GM12878 (cell line): Measurements from ENCODE around the gene TES. TPM values are rescaled to one million over a fixed set of nuclear protein-coding genes. Genes with fewer than 3 reads are reported as not detected.

Experiments used
- ATAC-seq: fragments of 200-7000 bp; cut with Tn5 transposase; 3 replicates; pipeline ENCODE4 v1.9.1; 2020; ENCODE audit warnings: mild to moderate bottlenecking, moderate library complexity
- BruUV-seq: library from RNA; stranded (reverse); fragments of 400-500 nt; replicated peaks from 2 replicates; lab custom pipeline; 2021; lab: Mats Ljungman, UMichigan
- CTCF ChIA-PET: fragments of 300-600 bp; sonication (Branson Sonifier 250); formaldehyde crosslinking; extraction: SDS; loops from one replicate; lab custom pipeline; 2021; ENCODE audit warnings: inconsistent platforms; lab: Yijun Ruan, JAX
- POLR2A ChIA-PET: fragments of 350-600 bp; formaldehyde crosslinking; extraction: SDS; loops from one replicate; lab custom pipeline; 2021; ENCODE audit warnings: inconsistent platforms; lab: Charles Lee
- RAD21 ChIA-PET: fragments of 300-600 bp; sonication (Branson Sonifier 250); formaldehyde crosslinking; loops from one replicate; lab custom pipeline; 2023; ENCODE audit warnings: antibody characterized with exemption; ENCODE audit not compliant: unreplicated experiment; lab: Charles Lee
- SMC1A ChIA-PET: fragments of 300-600 bp; sonication (Branson Sonifier 250); formaldehyde crosslinking; loops from one replicate; lab custom pipeline; 2023; ENCODE audit not compliant: unreplicated experiment, uncharacterized antibody; lab: Charles Lee
- DNase-seq: peaks from one replicate; pipeline ENCODE4 v3.0.0-alpha.2; 2011; ENCODE audit warnings: low read depth, low spot score
- FAIRE-seq: peaks from 3 replicates; lab custom pipeline; 2011; peaks lifted over from hg19 to GRCh38; lab: Jason Lieb, UNC
- H2AFZ ChIP-seq: 2 replicates; pipeline ENCODE4 v1.6.0; 2011; ENCODE audit warnings: low read depth, low read length, control low read depth; ENCODE audit not compliant: control insufficient read depth
- H3K27ac ChIP-seq: 2 replicates; pipeline ENCODE4 v1.5.1; 2011; ENCODE audit warnings: control low read depth; ENCODE audit not compliant: control insufficient read depth, insufficient read depth
- H3K27me3 ChIP-seq, 2 experiments: replicated peaks in 1 of 2; 2 replicates each; pipeline versions ENCODE4 v1.6.0 to v1.6.1; 2011; ENCODE audit warnings: low read length in 1 of 2; ENCODE audit not compliant: control insufficient read depth in 2 of 2, insufficient read depth in 2 of 2
- H3K36me3 ChIP-seq, 2 experiments: 2 replicates each; pipeline ENCODE4 v1.5.1; 2011; ENCODE audit warnings: low read length in 1 of 2; ENCODE audit not compliant: control insufficient read depth in 2 of 2, insufficient read depth in 2 of 2
- H3K4me1 ChIP-seq: 2 replicates; pipeline ENCODE4 v1.6.1; 2011; ENCODE audit warnings: mild to moderate bottlenecking, low read length, moderate library complexity, mixed read lengths; ENCODE audit not compliant: control insufficient read depth, insufficient read depth
- H3K4me2 ChIP-seq: 2 replicates; pipeline ENCODE4 v1.6.0; 2011; ENCODE audit warnings: control low read depth; ENCODE audit not compliant: control insufficient read depth, insufficient read depth
- H3K4me3 ChIP-seq: fragments of 200-600 bp; sonication (generic); 2 replicates; pipeline ENCODE4 v1.5.1; 2016
- H3K79me2 ChIP-seq: 2 replicates; pipeline ENCODE4 v1.6.0; 2011; ENCODE audit warnings: low read length; ENCODE audit not compliant: control insufficient read depth, insufficient read depth
- H3K9ac ChIP-seq: 2 replicates; pipeline ENCODE4 v1.8.0; 2011; ENCODE audit warnings: low read length, control low read depth, mixed read lengths; ENCODE audit not compliant: control insufficient read depth, insufficient read depth
- H3K9me3 ChIP-seq: replicated peaks from 3 replicates; pipeline ENCODE4 v1.5.1; 2011; ENCODE audit warnings: mild to moderate bottlenecking, low read length; ENCODE audit not compliant: control insufficient read depth, insufficient read depth
- H4K20me1 ChIP-seq: 2 replicates; pipeline ENCODE4 v1.6.0; 2011; ENCODE audit not compliant: control insufficient read depth, insufficient read depth
- CHD2 ChIP-seq: IDR thresholded peaks from 2 replicates; pipeline ENCODE4 v1.6.1; 2011; ENCODE audit warnings: low read depth, low read length, improper control_type of control experiment, borderline replicate concordance
- CHD4 ChIP-seq: fragments of 200-600 bp; sonication (generic); IDR thresholded peaks from 2 replicates; pipeline ENCODE4 v1.6.1; 2016; ENCODE audit warnings: mild to moderate bottlenecking
- IRF4 ChIP-seq: IDR thresholded peaks from 2 replicates; pipeline ENCODE4 v1.6.1; 2011; ENCODE audit warnings: low read depth, low read length
- MXI1 ChIP-seq: fragments of 150-350 bp; IDR thresholded peaks from 2 replicates; pipeline ENCODE4 v1.6.1; 2011; ENCODE audit warnings: low read depth, mild to moderate bottlenecking, inconsistent platforms, low read length, improper control_type of control experiment
- MYC ChIP-seq: IDR thresholded peaks from 2 replicates; pipeline ENCODE4 v1.6.1; 2011; ENCODE audit warnings: mild to moderate bottlenecking, low read length, moderate library complexity, inconsistent platforms; ENCODE audit not compliant: insufficient read depth, insufficient replicate concordance, insufficient read length, severe bottlenecking
- PAX8 ChIP-seq: fragments of 450-650 bp; IDR thresholded peaks from 2 replicates; pipeline ENCODE4 v1.6.1; 2017; ENCODE audit warnings: mild to moderate bottlenecking, moderate library complexity
- RAD21 ChIP-seq: IDR thresholded peaks from 2 replicates; pipeline ENCODE4 v1.6.1; 2011; ENCODE audit warnings: mild to moderate bottlenecking, low read depth, low read length, moderate library complexity; ENCODE audit not compliant: insufficient read depth
- RCOR1 ChIP-seq: conservative IDR thresholded peaks from 2 replicates; pipeline ENCODE4 v1.6.1; 2012; ENCODE audit warnings: low read depth, low read length, improper control_type of control experiment
- SMAD1 ChIP-seq: fragments of 450-650 bp; IDR thresholded peaks from 2 replicates; pipeline ENCODE4 v1.6.1; 2018; ENCODE audit warnings: mild to moderate bottlenecking, low read depth; ENCODE audit not compliant: partially characterized antibody
- SREBF2 ChIP-seq: IDR thresholded peaks from 2 replicates; pipeline ENCODE4 v1.6.1; 2012; ENCODE audit warnings: mild to moderate bottlenecking, low read length
- STAT3 ChIP-seq: IDR thresholded peaks from 2 replicates; pipeline ENCODE4 v1.6.1; 2011; ENCODE audit warnings: low read depth, low read length, improper control_type of control experiment
- YY1 ChIP-seq: IDR thresholded peaks from 2 replicates; pipeline ENCODE4 v1.6.1; 2011; ENCODE audit warnings: low read depth, mild to moderate bottlenecking, low read length
- ZBED1 ChIP-seq: IDR thresholded peaks from 2 replicates; pipeline ENCODE4 v1.6.1; 2016; ENCODE audit warnings: borderline replicate concordance
- ZNF274 ChIP-seq: IDR thresholded peaks from one replicate; pipeline ENCODE4 v1.8.0; 2011; ENCODE audit not compliant: insufficient read length, insufficient read depth
- WGBS: methylation state at CpG from one replicate; pipeline ENCODE4 v1.1.6; 2016; ENCODE audit warnings: low lambda C conversion rate; ENCODE audit not compliant: insufficient replicate concordance, insufficient coverage; ENCODE audit errors: missing lambda C conversion rate; 5-methylcytosine and 5-hydroxymethylcytosine counted together
- in situ Hi-C: fragments of 300-500 bp; cut with MboI; formaldehyde crosslinking; loops from 9 replicates; pipeline ENCODE4 v1.14.3; 2018; ENCODE audit warnings: mixed read lengths
- intact Hi-C: fragments of 100-400 bp; cut with micrococcal nuclease; formaldehyde crosslinking; loops from one replicate; pipeline ENCODE4 v1.14.2; 2022; ENCODE audit not compliant: unreplicated experiment
- polyA plus RNA-seq, 11 experiments: library from polyadenylated mRNA; depleted of rRNA in 4 of 11; unstranded in 6 of 11; stranded (reverse) in 5 of 11; fragments of >200 nt; fragmentation: Nextera tagmentation in 4 of 11; fragmentation: Illumina TruSeq in 1 of 11; extraction: Ambion mirVana in 4 of 11; extraction: Trizol in 1 of 11; gene quantifications; 1 replicate in 1 of 11; 2 replicates in 10 of 11; pipeline versions ENCODE4 v1.2.1 to v1.2.3, GENCODE V29; 2011 to 2016; ENCODE audit warnings: inconsistent platforms in 2 of 11, missing spikeins in 2 of 11, low read depth in 1 of 11
- total RNA-seq, 4 experiments: library from RNA; depleted of rRNA in 3 of 4; stranded (reverse); fragments of >200 nt in 3 of 4; fragmentation: Illumina TruSeq in 1 of 4; extraction: Trizol in 1 of 4; gene quantifications; 2 replicates each; pipeline versions ENCODE4 v1.2.1 to v1.2.3, GENCODE V29; 2013 to 2021
- TF ChIP-seq, protein P1 (sequence below): fragments of 150-350 bp; IDR thresholded peaks from 2 replicates; pipeline ENCODE4 v1.6.1; 2016; ENCODE audit warnings: low read depth, low read length
- TF ChIP-seq, protein P2 (sequence below): fragments of 450-650 bp; formaldehyde crosslinking; IDR thresholded peaks from 2 replicates; pipeline ENCODE4 v1.4.0; 2020; ENCODE audit warnings: mild to moderate bottlenecking, moderate library complexity
- TF ChIP-seq, protein P3 (sequence below): fragments of 150-350 bp; IDR thresholded peaks from 2 replicates; pipeline ENCODE4 v1.6.1; 2014; ENCODE audit warnings: mild to moderate bottlenecking, low read depth, low read length

The TES gene
- total and polyA plus RNA-seq, 10 of the 15 experiments (the other 5 are each of a cell fraction or from before 2014, with no cell fraction given) = 31.2 to 77.5 (median 59.2) TPM

DNA sequence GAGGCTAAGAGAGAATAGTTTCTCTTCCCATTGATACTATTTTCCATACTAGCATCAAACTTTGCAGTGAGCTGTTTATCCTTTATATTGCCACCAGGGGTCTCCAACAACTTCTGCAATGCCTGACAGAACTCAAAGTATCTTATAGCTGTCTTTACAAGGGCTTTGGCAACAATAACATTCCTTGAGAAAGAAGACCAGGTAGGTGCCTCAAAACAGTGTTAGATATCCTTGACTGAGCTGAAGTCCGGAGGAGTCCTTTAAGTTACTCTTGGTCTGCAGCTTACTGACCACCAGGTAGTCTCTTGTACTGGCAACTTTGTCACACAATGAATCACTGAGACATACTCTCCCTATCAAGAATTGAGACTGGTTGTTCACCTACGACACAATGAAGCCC, 30.0 kb upstream of the TES start:
- DNase-seq (no peak), FAIRE-seq (peak; percentile 66), ATAC-seq (peak; percentile 88)
- RAD21 ChIA-PET = interaction anchor here (0.9 to 3.9 kb wide), 20 partner anchors 9 to 411 kb away, joined by 3 to 91 read pairs (median 5); partner anchors contain the start of gene TES
- POLR2A ChIA-PET = no interaction called here
- CTCF ChIA-PET = interaction anchor here (0.6 to 7.1 kb wide), 35 partner anchors 9 to 628 kb away, joined by 3 to 176 read pairs (median 6); partner anchors contain the start of gene TES
- Histone ChIP-seq H3K4me3 (no peak overlapping the region), H3K4me2 (no peak overlapping the region), H3K36me3 (no peaks in the 10 kb centered on the region), H3K9ac (no peak overlapping the region), H2AFZ (no peak overlapping the region), H3K27me3 (no peaks in the 10 kb centered on the region), H3K4me1 (no peaks in the 10 kb centered on the region), H4K20me1 (no peaks in the 10 kb centered on the region), H3K27ac (no peak overlapping the region), H3K9me3 (no peaks in the 10 kb centered on the region; the same call in 1 of the 3 replicates), H3K79me2 (no peaks in the 10 kb centered on the region)
- WGBS = 62% methylated on average over 2 of the region's 2 CpGs
- intact Hi-C loops (loop anchor here (1.0 to 2.0 kb wide), 2 partner anchors 30 to 56 kb away; partner anchors contain the start of gene TES), in situ Hi-C loops (no loop called here)
- no TSS peak for BruUV-seq
- SMC1A ChIA-PET = interaction anchor here (0.6 to 6.8 kb wide), 27 partner anchors 9 to 411 kb away, joined by 3 to 188 read pairs (median 4); partner anchors contain the start of gene TES
- TF ChIP-seq CHD4 (no peak), YY1 (peak; percentile 34; the same call in 1 of the 2 replicates), SREBF2 (no peak), ZBED1 (no peak), ZNF274 (no peak), MXI1 (no peak), STAT3 (no peak), CHD2 (no peak), SMAD1 (no peak), RCOR1 (no peak), PAX8 (no peak), IRF4 (no peak), MYC (no peak), RAD21 (peak; percentile 85)
- TF ChIP-seq, protein P1, sequence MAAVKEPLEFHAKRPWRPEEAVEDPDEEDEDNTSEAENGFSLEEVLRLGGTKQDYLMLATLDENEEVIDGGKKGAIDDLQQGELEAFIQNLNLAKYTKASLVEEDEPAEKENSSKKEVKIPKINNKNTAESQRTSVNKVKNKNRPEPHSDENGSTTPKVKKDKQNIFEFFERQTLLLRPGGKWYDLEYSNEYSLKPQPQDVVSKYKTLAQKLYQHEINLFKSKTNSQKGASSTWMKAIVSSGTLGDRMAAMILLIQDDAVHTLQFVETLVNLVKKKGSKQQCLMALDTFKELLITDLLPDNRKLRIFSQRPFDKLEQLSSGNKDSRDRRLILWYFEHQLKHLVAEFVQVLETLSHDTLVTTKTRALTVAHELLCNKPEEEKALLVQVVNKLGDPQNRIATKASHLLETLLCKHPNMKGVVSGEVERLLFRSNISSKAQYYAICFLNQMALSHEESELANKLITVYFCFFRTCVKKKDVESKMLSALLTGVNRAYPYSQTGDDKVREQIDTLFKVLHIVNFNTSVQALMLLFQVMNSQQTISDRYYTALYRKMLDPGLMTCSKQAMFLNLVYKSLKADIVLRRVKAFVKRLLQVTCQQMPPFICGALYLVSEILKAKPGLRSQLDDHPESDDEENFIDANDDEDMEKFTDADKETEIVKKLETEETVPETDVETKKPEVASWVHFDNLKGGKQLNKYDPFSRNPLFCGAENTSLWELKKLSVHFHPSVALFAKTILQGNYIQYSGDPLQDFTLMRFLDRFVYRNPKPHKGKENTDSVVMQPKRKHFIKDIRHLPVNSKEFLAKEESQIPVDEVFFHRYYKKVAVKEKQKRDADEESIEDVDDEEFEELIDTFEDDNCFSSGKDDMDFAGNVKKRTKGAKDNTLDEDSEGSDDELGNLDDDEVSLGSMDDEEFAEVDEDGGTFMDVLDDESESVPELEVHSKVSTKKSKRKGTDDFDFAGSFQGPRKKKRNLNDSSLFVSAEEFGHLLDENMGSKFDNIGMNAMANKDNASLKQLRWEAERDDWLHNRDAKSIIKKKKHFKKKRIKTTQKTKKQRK = no peak
- TF ChIP-seq, protein P2, sequence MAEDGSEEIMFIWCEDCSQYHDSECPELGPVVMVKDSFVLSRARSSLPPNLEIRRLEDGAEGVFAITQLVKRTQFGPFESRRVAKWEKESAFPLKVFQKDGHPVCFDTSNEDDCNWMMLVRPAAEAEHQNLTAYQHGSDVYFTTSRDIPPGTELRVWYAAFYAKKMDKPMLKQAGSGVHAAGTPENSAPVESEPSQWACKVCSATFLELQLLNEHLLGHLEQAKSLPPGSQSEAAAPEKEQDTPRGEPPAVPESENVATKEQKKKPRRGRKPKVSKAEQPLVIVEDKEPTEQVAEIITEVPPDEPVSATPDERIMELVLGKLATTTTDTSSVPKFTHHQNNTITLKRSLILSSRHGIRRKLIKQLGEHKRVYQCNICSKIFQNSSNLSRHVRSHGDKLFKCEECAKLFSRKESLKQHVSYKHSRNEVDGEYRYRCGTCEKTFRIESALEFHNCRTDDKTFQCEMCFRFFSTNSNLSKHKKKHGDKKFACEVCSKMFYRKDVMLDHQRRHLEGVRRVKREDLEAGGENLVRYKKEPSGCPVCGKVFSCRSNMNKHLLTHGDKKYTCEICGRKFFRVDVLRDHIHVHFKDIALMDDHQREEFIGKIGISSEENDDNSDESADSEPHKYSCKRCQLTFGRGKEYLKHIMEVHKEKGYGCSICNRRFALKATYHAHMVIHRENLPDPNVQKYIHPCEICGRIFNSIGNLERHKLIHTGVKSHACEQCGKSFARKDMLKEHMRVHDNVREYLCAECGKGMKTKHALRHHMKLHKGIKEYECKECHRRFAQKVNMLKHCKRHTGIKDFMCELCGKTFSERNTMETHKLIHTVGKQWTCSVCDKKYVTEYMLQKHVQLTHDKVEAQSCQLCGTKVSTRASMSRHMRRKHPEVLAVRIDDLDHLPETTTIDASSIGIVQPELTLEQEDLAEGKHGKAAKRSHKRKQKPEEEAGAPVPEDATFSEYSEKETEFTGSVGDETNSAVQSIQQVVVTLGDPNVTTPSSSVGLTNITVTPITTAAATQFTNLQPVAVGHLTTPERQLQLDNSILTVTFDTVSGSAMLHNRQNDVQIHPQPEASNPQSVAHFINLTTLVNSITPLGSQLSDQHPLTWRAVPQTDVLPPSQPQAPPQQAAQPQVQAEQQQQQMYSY (CRISPR knock-in tag) = no peak
- TF ChIP-seq, protein P3, sequence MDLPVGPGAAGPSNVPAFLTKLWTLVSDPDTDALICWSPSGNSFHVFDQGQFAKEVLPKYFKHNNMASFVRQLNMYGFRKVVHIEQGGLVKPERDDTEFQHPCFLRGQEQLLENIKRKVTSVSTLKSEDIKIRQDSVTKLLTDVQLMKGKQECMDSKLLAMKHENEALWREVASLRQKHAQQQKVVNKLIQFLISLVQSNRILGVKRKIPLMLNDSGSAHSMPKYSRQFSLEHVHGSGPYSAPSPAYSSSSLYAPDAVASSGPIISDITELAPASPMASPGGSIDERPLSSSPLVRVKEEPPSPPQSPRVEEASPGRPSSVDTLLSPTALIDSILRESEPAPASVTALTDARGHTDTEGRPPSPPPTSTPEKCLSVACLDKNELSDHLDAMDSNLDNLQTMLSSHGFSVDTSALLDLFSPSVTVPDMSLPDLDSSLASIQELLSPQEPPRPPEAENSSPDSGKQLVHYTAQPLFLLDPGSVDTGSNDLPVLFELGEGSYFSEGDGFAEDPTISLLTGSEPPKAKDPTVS = no peak
